T47D (cell line): ENCODE measurements around the gene SPACA4.
"Not testable (repeated sequence)": the region's sequence is repeated elsewhere in the genome, so short reads cannot be mapped to it uniquely, and the experiment has no call there.

Source experiments
- DNase-seq, 2 experiments: peaks; one replicate each; pipeline versions ENCODE4 v3.0.0 to v3.0.0-alpha.2; 2011 to 2012; ENCODE audit warnings: low read depth in 1 of 2, low spot score in 1 of 2
- JUND ChIP-seq: IDR thresholded peaks from 2 replicates; pipeline ENCODE4 v1.6.1; 2012; ENCODE audit warnings: low read depth
- in situ Hi-C: cut with HindIII; loops from 2 replicates; pipeline ENCODE4 v1.10.0; 2016; ENCODE audit warnings: low sequenced_read_pairs, low pct_unique_long_range_greater_than_20kb

Gene SPACA4

GRCh38 chr19:48627865-48628314, 21.3 kb downstream of the SPACA4 start:
- TF ChIP-seq JUND: no peak
- no peak for DNase-seq
- in situ Hi-C loops: no loop called here

DNA sequence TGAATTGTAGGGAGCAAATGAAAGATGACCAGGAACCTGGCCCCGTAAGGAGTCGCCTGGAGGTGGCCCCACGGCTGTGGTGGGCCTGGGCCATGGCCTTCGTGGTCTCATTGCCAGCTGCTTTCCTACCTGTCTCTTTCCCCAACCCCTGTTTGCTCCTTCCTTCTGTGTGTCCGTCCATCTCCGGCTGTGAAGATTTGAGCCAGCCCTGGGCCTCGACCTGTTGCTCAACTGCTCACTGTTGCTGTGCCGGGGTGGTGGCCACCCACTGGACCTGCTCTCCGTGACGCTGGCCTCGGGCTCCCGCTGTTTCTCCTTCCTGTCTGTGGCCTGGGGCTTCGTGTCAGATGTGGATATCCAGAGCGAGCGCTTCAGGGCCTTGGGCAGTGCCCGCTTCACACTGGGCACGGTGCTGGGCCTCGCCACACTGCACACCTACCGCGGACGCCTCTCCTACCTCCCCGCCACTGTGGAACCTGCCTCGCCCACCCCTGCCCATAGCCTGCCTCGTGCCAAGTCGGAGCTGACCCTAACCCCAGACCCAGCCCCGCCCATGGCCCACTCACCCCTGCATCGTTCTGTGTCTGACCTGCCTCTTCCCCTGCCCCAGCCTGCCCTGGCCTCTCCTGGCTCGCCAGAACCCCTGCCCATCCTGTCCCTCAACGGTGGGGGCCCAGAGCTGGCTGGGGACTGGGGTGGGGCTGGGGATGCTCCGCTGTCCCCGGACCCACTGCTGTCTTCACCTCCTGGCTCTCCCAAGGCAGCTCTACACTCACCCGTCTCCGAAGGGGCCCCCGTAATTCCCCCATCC, 22.1 kb downstream of the SPACA4 start:
- no peak for DNase-seq
- TF ChIP-seq JUND: no peak
- in situ Hi-C loops: no loop called here

DNA sequence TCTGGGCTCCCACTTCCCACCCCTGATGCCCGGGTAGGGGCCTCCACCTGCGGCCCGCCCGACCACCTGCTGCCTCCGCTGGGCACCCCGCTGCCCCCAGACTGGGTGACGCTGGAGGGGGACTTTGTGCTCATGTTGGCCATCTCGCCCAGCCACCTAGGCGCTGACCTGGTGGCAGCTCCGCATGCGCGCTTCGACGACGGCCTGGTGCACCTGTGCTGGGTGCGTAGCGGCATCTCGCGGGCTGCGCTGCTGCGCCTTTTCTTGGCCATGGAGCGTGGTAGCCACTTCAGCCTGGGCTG, 22.7 kb downstream of the SPACA4 start:
- no peak for TF ChIP-seq JUND
- DNase-seq: no peak
- in situ Hi-C loops: no loop called here

- no peak for TF ChIP-seq JUND
- in situ Hi-C loops: no loop called here
- DNase-seq: no peak
These were observed 23.2 kb downstream of the SPACA4 start for GRCh38 chr19:48629599-48630295.

GRCh38 chr19:48630296-48631063, 23.9 kb downstream of the SPACA4 start:
- no peak for DNase-seq
- in situ Hi-C loops: no loop called here
- no peak for TF ChIP-seq JUND

DNA sequence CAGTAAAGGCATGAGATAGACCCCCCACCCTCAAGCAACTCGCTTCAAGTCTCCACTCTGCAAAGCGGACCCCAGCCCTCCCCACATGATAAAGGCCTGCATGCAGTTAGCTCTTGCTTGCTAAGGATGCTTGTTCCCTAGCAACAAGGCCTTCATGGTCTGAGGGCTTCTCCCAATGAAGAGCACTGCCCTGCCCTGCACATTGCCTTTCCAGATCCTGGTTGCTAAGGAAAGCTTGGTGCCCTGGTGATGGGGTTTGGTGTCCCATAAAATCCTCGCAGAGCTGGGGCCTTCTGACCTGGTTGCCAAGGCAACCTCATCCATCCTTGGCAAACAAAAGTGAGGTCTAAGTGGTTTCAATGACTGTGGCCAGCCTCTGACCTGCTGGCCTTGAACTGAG, 24.7 kb downstream of the SPACA4 start:
- no peak for DNase-seq
- in situ Hi-C loops: no loop called here
- no peak for TF ChIP-seq JUND

- in situ Hi-C loops: not testable (repeated sequence)
These were observed 25.7 kb downstream of the SPACA4 start for GRCh38 chr19:48632286-48632685.

DNA sequence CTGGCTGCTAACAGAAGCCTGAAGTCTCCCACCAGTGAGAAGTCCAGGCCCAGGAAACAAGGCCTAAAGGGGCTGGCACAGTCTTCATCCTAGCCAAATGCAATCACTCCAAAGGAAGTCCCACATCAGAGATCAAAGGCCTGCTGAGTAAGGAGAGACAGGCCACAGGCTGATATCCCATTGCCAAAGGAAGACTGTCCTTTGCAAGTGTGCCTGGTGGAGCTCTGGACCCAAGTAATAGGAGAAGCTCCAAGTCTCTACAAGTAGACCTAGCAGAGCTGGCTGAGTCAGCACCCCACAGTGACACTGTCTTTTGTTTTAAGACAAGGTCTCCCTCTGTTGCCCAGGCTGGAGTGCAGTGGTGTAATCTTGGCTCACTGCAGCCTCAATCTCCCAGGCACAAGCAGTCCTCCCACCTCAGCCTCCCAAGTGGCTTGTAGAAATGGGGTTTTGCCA, 26.2 kb downstream of the SPACA4 start:
- in situ Hi-C loops: no loop called here
- TF ChIP-seq JUND: no peak
- no peak for DNase-seq

More at GRCh38 chr19:48632286-48632685, 25.7 kb downstream of the SPACA4 start:
- DNase-seq: not testable (repeated sequence)

DNA sequence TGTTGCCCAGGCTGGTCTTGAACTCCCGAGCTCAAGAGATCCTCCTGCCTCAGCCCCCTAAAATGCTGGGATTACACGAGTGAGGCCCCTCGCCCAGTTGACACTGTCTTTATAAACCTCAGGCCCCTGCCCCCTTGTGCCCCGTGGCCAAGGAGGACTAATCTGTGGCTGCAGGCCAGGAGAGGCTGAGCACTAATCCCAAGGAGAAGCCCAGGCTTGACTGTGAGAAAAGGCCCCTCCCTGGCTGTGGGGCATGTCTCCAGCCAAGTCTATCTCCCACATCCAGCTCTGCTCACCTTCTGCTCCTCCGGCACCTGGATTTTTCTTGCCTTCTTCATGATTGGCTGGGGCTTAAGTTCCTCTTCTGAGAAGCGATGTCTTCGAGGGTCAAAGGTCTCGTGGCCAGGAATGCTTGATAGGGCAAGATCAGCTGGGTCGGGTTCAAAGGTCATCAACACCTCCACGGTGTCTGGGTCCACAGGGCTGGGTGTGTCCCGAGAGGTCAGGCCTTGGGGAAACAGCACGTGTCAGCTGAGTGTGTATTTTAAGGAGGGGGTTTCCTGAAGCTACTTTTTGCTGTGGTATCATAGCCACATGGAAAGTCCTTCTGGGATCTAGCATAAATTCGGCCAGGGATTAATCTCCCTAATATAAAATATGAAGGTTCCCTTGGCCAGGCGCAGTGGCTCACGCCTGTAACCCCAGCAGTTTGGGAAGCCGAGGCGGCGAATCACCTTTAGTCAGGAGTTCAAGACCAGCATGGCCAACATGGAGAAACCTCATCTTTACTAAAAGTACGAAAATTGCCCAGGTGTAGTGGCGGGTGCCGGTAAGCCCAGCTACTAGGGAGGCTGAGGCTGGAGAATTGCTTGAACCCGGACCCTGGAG, 26.9 kb downstream of the SPACA4 start:
- no peak for TF ChIP-seq JUND
- DNase-seq: no peak
- in situ Hi-C loops: no loop called here

DNA sequence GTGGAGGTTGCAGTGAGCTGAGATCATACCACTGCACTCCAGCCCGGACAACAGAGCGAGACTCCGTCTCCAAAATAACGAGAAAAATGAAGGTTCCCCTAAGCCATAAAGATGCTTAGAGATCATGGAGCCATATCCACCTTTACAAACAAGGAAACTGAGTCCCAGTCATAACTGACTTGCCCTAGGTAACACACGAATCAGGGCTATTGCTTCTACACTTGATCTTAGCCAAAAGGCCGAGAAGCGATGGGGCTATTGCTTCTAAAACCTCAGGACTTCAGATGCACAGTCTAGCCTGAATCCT, 27.4 kb downstream of the SPACA4 start:
- TF ChIP-seq JUND: no peak
- in situ Hi-C loops: no loop called here

GRCh38 chr19:48634424-48635262, 28.1 kb downstream of the SPACA4 start:
- TF ChIP-seq JUND: no peak
- in situ Hi-C loops: no loop called here
- DNase-seq: peak; percentile 72 to 97

More for the DNA sequence above, 27.4 kb downstream of the SPACA4 start:
- no peak for DNase-seq
